AG04449 (cell line): Measurements from ENCODE around the gene PRR20G.
"Not testable (repeated sequence)": the region's sequence is repeated elsewhere in the genome, so short reads cannot be mapped to it uniquely, and the experiment has no call there.

Experiments
- CTCF ChIA-PET: fragments of 350-600 bp; formaldehyde crosslinking; extraction: SDS; loops from one replicate; lab custom pipeline; 2021; ENCODE audit warnings: antibody characterized with exemption; lab: Yijun Ruan, JAX
- POLR2A ChIA-PET: fragments of 400-600, 350-600 bp; formaldehyde crosslinking; extraction: SDS; loops from one replicate; lab custom pipeline; 2020; ENCODE audit warnings: antibody characterized with exemption, inconsistent platforms; lab: Yijun Ruan, JAX
- DNase-seq: peaks from one replicate; pipeline ENCODE4 v3.0.0-alpha.2; 2010; ENCODE audit warnings: low read depth, low spot score
- H3K4me3 ChIP-seq: 2 replicates; pipeline ENCODE4 v1.5.1; 2011; ENCODE audit warnings: low read depth, mild to moderate bottlenecking, control low read depth, low read length
- TF ChIP-seq, protein P1 (sequence below): IDR thresholded peaks from one replicate; pipeline ENCODE4 v1.5.1; 2011; ENCODE audit warnings: mild to moderate bottlenecking, moderate library complexity, low read length, control low read depth, inconsistent platforms; ENCODE audit not compliant: insufficient read depth; ENCODE audit errors: missing control alignments

The PRR20G gene

DNA sequence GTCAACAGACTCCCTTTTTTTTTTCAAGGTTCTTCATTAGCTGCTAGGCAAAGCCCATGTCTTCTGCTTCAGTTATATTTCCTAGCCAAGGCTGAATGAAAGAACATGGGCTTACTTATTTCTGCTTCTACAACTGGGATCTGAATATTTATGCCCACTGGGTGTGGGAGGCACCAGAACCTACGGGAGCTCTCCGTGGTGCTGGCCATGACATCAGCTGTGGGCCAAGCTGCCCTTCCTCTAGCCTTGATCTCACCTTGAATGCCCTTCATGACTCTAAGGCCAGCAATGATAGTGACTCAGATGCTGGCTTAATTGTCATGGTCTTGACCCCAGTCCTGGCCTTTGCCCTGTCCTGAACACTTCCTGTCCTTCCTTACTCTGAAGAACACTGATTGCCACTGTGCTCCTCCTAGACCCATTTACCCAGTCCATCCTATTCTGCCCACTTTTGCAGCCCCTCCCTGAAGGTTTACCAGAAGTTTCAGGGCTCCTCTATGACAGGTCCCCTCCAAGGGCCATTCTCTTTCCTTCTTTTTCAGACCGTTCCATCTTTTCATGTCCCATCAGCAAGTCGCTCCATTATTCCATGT is 32.8 kb upstream of the PRR20G start:
- no peak overlapping the region for H3K4me3 ChIP-seq
- CTCF ChIA-PET = no interaction called here
- no peak for DNase-seq
- POLR2A ChIA-PET = interaction anchor here (0.7 kb wide), 1 partner anchor 168 kb away, joined by 3 read pairs; no protein-coding TSS in a partner anchor
- TF ChIP-seq, protein P1, sequence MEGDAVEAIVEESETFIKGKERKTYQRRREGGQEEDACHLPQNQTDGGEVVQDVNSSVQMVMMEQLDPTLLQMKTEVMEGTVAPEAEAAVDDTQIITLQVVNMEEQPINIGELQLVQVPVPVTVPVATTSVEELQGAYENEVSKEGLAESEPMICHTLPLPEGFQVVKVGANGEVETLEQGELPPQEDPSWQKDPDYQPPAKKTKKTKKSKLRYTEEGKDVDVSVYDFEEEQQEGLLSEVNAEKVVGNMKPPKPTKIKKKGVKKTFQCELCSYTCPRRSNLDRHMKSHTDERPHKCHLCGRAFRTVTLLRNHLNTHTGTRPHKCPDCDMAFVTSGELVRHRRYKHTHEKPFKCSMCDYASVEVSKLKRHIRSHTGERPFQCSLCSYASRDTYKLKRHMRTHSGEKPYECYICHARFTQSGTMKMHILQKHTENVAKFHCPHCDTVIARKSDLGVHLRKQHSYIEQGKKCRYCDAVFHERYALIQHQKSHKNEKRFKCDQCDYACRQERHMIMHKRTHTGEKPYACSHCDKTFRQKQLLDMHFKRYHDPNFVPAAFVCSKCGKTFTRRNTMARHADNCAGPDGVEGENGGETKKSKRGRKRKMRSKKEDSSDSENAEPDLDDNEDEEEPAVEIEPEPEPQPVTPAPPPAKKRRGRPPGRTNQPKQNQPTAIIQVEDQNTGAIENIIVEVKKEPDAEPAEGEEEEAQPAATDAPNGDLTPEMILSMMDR = no peak

DNA sequence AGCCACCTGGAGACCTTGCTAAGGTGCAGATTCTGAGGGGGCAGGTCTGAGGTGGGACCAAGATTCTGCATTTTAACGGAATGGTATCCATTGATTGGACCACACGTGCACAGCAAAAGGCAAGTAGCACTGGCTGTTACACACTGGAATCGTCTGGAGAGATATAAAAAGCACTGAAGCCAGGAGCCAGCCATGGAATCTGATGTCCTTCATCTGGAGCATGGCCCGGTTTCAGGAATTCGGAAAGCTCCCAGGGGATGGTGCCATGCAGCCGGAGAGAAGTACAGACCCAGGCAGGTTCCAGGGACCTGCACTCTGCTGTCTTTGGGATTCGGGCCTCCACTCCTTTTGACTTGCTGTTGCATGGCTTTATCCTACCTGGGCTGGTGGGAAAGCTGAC is 28.8 kb upstream of the PRR20G start:
- TF ChIP-seq, protein P1 = no peak
- DNase-seq = no peak
- ChIA-PET CTCF (no interaction called here), POLR2A (no interaction called here)
- H3K4me3 ChIP-seq = no peak overlapping the region

DNA sequence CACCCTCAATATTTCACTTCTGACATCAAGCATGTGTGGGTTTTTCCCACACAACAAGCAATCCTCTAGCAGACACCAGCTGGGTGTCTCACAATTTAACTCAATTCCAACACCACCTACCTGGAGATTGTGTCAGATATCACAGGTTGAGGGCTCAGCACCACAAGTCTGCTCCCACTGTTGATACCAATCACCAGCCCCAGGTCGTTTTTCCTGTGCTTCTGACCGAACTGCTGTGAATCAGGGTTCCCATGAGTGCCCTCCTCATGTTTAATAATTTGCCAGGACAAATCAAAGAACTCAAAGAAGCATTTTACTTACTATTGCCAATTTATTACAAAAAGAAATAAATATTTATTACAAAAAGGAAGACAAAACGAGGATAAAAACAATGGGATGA is 25.0 kb upstream of the PRR20G start:
- ChIA-PET CTCF (no interaction called here), POLR2A (no interaction called here)
- TF ChIP-seq, protein P1 = no peak
- DNase-seq = no peak
- no peak overlapping the region for H3K4me3 ChIP-seq

DNA sequence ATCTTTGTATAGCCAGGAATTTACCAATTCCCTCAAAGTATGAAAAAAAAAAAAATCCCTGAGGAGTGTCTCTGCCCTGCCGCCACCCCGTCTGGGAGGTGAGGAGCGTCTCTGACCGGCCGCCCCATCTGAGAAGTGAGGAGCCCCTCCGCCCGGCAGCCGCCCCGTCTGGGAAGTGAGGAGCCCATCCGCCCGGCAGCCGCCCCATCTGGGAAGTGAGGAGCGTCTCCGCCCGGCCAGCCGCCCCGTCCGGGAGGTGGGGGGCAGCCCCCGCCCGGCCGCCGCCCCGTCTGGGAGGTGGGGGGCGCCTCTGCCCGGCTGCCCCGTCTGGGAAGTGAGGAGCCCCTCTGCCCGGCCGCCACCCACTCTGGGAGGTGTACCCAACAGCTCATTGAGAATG is 21.0 kb upstream of the PRR20G start:
- CTCF ChIA-PET, POLR2A ChIA-PET, DNase-seq, H3K4me3 ChIP-seq: not testable (repeated sequence)

DNA sequence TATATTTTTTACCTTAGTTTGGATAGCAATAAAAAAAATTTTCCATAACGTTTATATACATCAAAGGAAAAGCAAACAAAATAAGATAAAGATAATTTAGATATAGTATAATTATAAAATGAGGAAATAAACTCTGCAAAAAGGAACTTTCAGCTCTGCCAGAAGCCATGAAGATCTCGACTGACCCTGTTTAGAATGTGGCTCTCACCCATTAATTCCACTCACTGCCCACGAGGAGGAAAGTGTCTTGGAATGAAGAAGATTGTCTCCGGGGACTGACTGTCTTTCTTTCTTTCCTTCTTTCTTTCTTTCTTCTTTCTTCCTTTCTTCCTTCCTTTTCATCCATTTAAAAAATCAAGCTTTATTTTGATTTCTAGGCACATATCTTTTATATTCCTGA is 20.1 kb upstream of the PRR20G start:
- DNase-seq = no peak
- no peak overlapping the region for H3K4me3 ChIP-seq
- ChIA-PET POLR2A (no interaction called here), CTCF (no interaction called here)
- TF ChIP-seq, protein P1 = no peak

DNA sequence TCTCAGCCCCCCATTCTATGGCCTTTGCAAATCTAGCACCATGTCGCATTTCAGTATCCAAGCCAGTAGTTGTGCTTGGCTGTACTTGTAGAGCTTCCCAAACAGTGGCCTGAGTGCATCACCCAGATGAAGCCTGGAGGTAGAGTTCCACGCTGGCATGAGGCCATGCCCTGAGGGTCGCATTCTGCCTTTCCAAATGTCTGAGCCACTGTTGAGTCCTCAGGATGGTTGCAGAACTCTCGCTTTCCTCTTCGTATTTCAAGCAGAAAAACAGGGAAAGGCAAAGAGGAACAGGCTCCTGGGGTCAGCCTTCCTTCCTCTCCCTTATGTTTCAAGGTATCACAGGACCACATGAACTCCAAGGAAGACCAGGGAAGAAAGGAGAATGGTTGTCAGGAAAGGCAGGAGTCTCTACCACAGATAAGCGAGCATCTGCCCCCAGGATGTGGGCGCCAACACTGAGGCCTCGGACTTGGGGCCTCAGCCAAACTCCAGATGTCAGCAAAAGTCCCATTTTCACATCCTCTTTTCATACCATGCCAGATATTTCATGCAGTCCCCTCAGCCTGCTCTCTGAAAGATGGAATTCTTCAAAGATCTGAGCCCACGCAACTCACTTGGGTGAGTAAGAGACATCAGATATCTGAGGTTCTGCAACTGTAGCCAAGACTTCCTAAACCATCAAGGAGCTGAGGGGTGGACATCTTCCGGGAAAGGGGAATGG is 19.4 kb upstream of the PRR20G start:
- H3K4me3 ChIP-seq = no peak overlapping the region
- no peak for DNase-seq
- TF ChIP-seq, protein P1 = no peak
- CTCF ChIA-PET = no interaction called here
- POLR2A ChIA-PET = no interaction called here
